ENCODE results near the gene PGM5.

Gene PGM5

DNA sequence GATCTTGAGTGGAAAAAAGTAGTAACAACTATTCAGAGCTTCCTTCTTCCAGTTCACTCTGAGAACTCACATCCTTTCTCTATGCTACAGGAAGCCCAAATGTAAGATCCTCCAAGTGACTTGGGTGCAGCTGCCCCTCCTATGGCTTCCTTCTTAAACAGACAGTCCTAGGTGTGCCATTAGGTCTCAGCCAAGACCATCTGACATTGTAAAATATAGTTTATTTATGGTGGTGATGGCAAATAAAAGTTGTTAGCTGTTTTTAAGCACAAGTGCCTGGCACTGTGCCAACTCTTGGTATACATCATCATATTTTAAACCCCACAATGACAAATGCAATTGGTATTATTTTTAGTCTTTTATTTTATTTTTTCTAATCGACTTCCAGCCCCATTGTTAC lies 126.1 kb downstream of the PGM5 start:
- TF ChIP-seq, protein P1, sequence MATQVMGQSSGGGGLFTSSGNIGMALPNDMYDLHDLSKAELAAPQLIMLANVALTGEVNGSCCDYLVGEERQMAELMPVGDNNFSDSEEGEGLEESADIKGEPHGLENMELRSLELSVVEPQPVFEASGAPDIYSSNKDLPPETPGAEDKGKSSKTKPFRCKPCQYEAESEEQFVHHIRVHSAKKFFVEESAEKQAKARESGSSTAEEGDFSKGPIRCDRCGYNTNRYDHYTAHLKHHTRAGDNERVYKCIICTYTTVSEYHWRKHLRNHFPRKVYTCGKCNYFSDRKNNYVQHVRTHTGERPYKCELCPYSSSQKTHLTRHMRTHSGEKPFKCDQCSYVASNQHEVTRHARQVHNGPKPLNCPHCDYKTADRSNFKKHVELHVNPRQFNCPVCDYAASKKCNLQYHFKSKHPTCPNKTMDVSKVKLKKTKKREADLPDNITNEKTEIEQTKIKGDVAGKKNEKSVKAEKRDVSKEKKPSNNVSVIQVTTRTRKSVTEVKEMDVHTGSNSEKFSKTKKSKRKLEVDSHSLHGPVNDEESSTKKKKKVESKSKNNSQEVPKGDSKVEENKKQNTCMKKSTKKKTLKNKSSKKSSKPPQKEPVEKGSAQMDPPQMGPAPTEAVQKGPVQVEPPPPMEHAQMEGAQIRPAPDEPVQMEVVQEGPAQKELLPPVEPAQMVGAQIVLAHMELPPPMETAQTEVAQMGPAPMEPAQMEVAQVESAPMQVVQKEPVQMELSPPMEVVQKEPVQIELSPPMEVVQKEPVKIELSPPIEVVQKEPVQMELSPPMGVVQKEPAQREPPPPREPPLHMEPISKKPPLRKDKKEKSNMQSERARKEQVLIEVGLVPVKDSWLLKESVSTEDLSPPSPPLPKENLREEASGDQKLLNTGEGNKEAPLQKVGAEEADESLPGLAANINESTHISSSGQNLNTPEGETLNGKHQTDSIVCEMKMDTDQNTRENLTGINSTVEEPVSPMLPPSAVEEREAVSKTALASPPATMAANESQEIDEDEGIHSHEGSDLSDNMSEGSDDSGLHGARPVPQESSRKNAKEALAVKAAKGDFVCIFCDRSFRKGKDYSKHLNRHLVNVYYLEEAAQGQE (IDR thresholded peaks at IDR 0.05; ENCODE audit: insufficient read depth in 1 of 2, low read depth in 2 of 2, low read length in 2 of 2): no peak
- no peak for TF ChIP-seq FOXP2 (optimal IDR thresholded peaks at IDR 0.05; ENCODE audit: borderline replicate concordance, extremely low read depth, extremely low read length, insufficient read depth)
- TF ChIP-seq POLR2AphosphoS5 (IDR thresholded peaks at IDR 0.05; ENCODE audit: low read depth, low read length): no peak
- TF ChIP-seq SIN3A (IDR thresholded peaks at IDR 0.05; ENCODE audit: borderline replicate concordance, insufficient read depth, low read length): no peak
- no peak for TF ChIP-seq TAF1 (IDR thresholded peaks at IDR 0.05; ENCODE audit: borderline replicate concordance, insufficient read depth, low read length)

DNA sequence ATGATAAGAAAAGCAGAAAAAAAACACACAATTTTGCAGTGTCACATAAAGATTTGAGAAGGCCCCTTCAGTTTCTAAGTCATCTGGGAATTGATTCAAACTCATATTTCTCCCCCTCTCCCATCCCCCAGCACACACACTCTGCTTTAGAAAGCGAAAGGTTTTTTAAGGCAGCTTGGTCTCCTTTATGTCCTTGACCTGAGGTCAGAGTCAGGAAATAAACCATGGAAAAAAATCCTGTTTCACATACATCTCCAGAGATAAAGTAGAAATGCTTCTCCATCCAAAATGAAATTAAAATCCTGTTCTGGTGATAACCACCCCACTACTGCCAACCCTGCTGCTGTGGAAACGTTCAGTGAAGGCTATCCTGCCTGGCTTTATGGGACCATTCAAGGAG lies 131.7 kb downstream of the PGM5 start:
- TF ChIP-seq SIN3A (IDR thresholded peaks at IDR 0.05; ENCODE audit: borderline replicate concordance, insufficient read depth, low read length) (no peak), FOXP2 (optimal IDR thresholded peaks at IDR 0.05; ENCODE audit: borderline replicate concordance, extremely low read depth, extremely low read length, insufficient read depth) (no peak), POLR2AphosphoS5 (IDR thresholded peaks at IDR 0.05; ENCODE audit: low read depth, low read length) (no peak), TAF1 (IDR thresholded peaks at IDR 0.05; ENCODE audit: borderline replicate concordance, insufficient read depth, low read length) (no peak)
- TF ChIP-seq, protein P1 (IDR thresholded peaks at IDR 0.05; ENCODE audit: insufficient read depth in 1 of 2, low read depth in 2 of 2, low read length in 2 of 2): no peak

DNA sequence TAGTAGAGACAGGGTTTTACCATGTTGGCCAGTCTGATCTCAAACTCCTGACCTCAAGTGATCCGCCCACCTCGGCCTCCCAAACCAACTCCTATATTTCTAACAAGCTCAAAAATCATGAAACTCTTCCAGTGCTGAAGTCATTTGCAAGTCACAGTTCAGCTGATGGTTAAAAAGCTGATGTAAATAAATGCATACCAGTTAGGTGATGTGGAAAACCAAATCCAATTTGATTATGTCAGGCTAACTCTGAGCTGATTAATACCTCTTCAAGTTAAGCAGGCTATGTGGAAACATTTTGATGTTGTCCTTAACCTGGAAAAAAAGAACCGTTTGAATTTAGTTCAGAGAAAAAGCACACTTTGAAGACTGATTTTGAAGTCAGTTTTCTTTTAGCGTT lies 133.2 kb downstream of the PGM5 start:
- TF ChIP-seq TAF1 (IDR thresholded peaks at IDR 0.05; ENCODE audit: borderline replicate concordance, insufficient read depth, low read length) (no peak), SIN3A (IDR thresholded peaks at IDR 0.05; ENCODE audit: borderline replicate concordance, insufficient read depth, low read length) (no peak), FOXP2 (optimal IDR thresholded peaks at IDR 0.05; ENCODE audit: borderline replicate concordance, extremely low read depth, extremely low read length, insufficient read depth) (no peak), POLR2AphosphoS5 (IDR thresholded peaks at IDR 0.05; ENCODE audit: low read depth, low read length) (no peak)
- TF ChIP-seq, protein P1 (IDR thresholded peaks at IDR 0.05; ENCODE audit: insufficient read depth in 1 of 2, low read depth in 2 of 2, low read length in 2 of 2): no peak

DNA sequence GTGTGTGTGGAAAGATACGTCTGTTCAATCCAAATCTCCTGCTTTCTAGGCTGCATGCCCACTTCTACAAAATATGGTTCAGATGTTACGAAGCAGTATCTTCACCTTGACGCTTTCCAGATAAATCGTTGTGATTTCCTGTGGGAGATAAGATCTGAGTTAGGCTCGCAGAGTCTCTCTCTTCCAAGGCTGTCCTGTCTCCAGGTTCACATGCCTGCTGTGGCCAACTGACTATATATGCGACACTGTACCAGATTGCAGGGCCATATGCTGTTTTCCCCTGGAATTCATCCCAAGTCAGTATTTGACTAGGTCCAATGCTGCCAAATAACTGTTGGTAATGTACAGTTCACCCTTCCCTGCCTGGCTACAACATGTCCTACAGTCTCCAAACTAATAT lies 136.4 kb downstream of the PGM5 start:
- no peak for TF ChIP-seq SIN3A (IDR thresholded peaks at IDR 0.05; ENCODE audit: borderline replicate concordance, insufficient read depth, low read length)
- TF ChIP-seq FOXP2 (optimal IDR thresholded peaks at IDR 0.05; ENCODE audit: borderline replicate concordance, extremely low read depth, extremely low read length, insufficient read depth): no peak
- TF ChIP-seq, protein P1 (IDR thresholded peaks at IDR 0.05; ENCODE audit: insufficient read depth in 1 of 2, low read depth in 2 of 2, low read length in 2 of 2): no peak
- TF ChIP-seq TAF1 (IDR thresholded peaks at IDR 0.05; ENCODE audit: borderline replicate concordance, insufficient read depth, low read length): no peak
- TF ChIP-seq POLR2AphosphoS5 (IDR thresholded peaks at IDR 0.05; ENCODE audit: low read depth, low read length): no peak

DNA sequence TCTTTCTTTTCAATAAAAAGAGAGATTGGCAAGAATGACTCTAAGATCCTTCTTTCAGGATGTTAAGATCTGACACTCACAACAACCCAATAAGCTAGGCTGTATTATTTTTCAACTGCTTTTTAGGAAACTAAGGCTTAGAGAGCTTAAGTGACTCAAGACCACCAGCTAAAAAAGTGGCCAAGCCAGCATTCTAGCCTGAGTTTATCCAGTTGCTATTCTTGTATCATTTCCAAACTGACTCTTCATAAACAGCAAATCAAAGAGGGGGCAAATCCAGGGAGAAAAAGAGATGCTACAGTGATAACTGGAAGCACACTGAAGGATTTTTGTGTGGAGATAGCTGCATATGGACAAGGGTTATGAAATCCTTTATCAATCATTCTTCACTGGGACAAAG lies 137.1 kb downstream of the PGM5 start:
- TF ChIP-seq SIN3A (IDR thresholded peaks at IDR 0.05; ENCODE audit: borderline replicate concordance, insufficient read depth, low read length): no peak
- no peak for TF ChIP-seq TAF1 (IDR thresholded peaks at IDR 0.05; ENCODE audit: borderline replicate concordance, insufficient read depth, low read length)

Data from PFSK-1 (cell line).